GM21526 (cell line): ENCODE measurements around the gene CORO1C.
"Not testable (repeated sequence)": the region's sequence is repeated elsewhere in the genome, so short reads cannot be mapped to it uniquely, and the experiment has no call there.

ENCODE experiments used
- ATAC-seq: cut with Tn5 transposase; IDR thresholded peaks from one replicate; pipeline ENCODE4 v1.9.1; 2021; ENCODE audit warnings: moderate library complexity; ENCODE audit not compliant: unreplicated experiment, low FRiP score

Gene CORO1C

GRCh38 chr12:108620236-108620879 lies 111.0 kb downstream of the CORO1C start:
- ATAC-seq = no peak

DNA sequence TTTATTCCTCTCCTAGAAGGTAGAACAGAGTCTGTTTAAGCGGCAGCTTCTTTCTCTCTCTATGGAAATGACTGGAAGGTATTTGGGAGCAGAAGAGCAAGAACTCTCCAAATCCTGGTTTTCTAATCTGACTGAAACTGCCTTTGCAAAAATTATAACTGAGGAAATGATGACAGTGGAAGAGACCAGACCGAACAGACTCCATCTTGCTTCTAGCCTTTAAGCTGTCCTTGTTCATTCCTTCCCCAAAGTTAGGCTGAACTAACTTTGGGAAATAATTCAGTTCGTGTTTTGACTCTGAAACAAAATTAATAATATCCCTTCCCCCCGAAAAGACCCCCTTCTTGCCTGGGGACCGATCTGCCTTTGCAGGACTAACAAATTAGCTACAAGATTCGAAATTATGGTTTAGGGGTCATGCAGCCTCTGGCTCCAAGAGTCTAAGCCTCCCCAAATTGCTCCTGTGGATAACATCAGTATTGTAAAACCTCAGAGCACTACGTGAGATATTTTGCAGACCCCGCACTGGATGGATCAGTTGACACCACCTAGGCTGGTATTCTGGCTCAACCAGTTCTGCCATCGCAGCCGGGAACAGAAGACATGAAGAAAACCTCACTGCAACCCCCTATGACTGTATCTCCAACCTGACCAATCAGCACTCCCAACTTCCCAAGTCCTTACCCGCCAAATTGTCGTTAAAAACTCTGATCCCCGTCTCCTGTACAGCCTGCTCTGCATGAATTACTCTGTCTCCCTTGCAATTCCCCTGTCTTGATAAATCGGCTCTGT lies 111.8 kb downstream of the CORO1C start:
- no peak for ATAC-seq

DNA sequence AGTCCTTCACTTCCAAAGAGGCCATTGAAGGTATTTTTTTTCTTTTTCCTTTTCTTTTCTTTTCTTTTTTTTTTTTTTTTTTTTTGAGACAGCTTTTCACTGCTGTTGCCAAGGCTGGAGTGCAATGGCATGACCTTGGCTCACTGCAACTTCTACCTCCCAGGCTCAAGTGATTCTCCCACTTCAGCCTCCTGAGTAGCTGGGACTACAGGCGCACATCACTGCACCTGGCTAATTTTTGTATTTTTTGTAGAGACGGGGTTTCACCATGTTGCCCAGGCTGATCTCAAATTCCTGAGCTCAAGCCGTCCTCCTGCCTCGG lies 112.4 kb downstream of the CORO1C start:
- ATAC-seq = not testable (repeated sequence)

DNA sequence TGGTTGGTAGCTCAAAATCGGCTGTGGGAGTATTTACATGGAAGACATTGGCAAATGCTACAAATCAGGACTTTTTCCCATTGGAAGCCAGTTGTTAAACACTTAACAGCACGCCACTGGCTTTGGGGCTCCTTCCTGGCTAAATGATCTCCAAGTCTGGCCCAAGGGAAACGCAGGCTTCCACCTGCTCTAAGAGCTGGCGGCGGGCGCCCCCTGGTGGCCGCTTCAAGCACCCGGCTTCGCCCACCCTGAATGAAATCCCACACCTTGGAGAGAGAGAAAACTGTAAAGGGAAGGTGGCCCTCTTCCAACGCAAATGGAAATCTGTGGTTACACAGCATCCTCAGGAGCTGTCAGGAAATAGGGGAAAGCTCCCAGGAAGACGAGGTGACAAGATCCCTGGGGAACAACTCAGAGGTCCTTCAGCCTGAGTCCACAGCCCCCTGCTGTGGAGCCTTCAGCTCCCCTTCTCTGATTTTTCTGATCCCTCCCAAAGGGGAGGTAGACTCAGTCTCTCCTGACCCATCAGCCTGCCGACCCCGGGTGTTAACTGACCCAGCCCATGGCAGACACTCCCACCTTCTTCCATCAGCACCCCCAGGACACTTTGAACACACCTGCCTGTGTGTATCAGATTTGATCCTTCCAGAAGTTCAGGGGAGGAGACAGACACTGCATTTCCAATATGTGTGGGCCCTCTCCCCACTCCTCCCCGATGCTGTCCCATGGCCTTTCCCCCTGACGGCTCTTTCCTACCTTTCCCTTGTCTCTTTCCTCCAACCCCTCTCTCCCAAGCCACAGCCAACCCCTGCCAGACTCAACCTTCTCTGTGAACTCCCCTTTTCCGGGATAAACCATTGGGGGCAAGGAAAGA lies 113.0 kb downstream of the CORO1C start:
- ATAC-seq = peak; percentile 57

DNA sequence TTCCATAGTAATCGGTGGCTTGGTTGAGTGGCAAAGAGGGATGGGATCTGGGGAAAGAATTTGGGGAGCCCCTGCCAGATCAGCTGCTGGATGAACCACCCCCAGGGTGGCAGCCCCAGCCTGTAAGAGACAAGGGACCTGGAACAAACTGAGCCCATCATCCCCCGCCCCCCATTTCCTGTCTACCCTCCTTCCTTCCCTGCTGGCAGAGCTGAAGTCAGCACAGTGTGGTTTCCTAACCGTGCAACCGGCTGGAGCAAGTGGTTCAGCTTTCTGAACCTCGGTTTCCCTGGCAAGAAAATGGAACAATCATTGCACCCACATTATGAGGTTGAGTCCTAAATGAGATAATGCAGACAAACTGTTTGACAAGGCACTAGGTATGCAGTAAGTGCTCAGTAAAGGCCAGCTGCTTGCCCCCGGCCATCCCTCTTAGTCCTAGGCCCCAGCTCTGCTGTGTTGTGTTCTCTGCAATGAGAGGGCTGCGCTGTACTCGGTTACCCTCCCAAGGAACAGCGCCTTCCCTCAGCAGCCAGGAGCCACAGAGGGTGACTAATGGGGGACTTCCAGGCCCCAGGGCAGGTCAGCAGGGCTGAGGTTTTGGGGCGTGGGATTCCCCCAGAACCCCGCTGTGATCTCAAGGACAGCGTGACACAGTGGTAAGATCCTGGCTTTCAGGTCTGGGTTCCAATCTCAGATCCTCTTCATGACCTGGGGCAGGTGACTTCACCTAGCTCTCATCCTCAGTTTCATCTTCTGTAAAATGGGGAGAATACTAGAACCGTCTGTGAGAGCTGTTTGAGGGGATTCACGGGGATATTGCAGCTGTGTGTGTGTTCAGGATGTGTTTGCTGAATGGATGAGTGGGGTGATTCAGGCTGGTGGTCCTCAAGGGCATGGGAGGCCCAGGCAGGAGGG lies 114.1 kb downstream of the CORO1C start:
- ATAC-seq = peak; percentile 54

GRCh38 chr12:108616359-108616758 lies 115.0 kb downstream of the CORO1C start:
- no peak for ATAC-seq

DNA sequence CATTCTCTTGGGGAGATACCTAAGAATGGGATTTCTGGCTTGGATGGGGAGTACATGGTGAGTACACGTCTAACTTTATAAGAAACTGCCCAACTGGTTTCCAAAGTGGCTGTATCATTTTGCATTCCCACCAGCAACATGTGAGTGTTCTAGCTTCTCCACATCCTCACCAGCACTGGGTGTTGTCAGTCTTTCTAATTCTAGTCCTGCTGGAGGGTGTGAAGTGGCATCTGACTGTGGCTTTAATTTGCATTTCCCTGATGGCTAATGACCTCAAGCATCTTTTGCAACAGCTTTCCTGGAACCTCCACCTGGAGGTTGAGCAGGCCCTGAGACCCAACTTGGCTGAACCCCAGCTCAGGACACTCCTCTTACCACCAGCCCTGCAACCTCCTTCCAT lies 115.4 kb downstream of the CORO1C start:
- ATAC-seq = no peak

- no peak for ATAC-seq
These were observed 116.7 kb downstream of the CORO1C start for GRCh38 chr12:108614639-108615038.

DNA sequence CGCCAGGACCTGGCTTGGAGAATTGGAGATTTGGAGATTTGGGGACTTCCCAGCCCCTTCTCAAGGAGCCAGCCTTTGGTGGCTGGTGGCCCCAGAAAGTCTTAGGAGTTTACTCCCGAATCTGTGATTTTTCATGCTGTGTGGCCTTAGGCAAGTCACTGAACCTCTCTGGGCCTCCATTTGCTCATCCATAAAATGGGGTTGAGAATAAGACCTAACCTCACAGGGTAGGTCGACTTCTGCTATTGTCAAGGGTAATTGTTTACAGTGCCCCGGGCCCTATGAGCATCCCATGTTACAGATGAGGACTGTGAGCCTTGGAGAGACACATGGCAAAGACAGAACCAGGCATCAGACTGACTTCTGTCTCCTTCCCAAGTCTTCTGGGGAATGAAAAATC lies 117.3 kb downstream of the CORO1C start:
- no peak for ATAC-seq

DNA sequence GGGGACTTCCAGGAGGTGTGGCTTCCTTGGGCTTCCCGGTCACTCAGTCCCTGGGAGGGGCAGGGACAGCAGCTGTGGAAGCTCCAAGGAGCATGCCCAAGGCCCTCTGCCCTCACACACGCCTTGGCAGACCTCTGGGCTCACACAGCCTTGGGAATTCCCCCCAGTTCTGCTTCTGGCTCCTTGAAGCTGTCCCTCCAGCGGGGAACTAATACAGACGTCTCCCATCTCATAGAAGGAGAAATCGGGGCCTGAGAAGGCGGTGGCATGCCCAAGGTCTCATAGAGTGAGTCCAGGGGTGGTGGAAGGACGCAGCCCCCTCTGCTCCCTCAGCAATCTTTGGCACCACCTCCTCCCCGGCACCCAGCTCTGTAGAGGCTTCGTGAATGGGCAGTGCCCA lies 117.8 kb downstream of the CORO1C start:
- ATAC-seq = no peak

DNA sequence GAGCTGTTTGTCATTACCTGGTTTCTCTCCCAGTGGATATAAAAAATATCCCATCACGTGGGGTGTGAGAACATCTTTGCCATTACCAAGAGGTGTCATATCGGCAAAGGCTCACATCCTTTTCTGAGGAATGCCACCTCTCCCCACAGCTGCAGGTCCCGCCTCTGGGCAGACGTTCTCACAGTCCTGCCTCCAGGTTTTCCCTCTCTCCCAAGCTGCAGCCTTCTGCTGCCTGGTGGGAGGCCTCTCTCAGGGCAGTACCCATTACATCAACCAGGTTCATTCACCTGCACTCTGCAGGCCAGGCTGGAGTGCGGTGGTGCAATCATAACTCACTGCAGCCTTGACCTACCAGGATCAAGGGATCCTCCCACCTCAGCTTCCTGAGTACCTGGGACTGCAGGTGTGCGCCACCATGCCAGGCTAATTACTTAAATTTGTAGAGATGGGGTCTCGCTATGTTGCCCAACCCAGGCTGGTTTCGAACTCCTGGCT lies 118.5 kb downstream of the CORO1C start:
- ATAC-seq = no peak

DNA sequence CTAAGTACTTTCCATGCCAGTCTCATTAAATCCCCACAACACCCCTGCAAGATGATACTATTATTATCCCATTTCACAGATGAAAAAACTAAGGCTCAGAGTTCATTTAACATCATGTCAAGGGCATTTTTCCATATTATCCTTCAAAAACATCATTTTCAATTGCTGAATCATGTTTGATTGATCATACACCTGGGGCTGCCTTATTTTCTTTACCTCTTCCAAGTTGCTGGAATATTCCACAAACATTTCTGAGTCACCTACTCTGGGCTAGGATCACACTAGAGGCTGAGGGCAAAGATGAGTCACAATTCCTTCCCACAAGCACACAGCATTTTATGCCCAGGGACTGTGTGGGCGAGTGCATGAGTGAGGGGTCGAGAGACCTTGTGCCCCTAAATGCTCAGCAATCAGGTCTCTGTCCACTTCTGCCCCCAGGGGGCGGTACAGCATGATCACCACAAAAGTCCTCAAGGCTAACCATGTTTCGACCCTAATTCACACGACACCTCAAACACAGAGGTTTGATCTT lies 119.4 kb downstream of the CORO1C start:
- ATAC-seq = no peak

- no peak for ATAC-seq
These were observed 120.3 kb downstream of the CORO1C start for GRCh38 chr12:108610856-108611605.

- no peak for ATAC-seq
These were observed 120.9 kb downstream of the CORO1C start for GRCh38 chr12:108610336-108610815.

GRCh38 chr12:108609537-108610335 lies 121.6 kb downstream of the CORO1C start:
- no peak for ATAC-seq

DNA sequence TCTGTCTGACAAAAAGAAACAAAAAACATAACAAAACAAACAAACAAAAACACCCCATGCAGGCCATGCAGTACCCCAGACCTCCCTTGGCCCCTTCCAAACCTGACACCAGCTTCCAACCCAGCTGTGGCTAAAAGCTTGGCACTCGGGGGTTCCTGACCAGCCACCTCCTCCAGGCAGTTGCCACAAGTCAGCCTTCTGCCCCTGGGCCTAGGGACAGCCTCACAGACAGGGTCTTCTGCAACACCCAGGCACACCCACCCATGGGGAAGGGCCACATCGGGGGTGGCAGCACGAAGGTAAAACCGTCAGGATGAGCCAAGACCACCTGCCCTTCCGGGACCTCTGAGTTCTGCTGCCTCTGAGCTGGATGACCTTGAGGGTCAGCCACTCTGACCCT lies 122.7 kb downstream of the CORO1C start:
- no peak for ATAC-seq

DNA sequence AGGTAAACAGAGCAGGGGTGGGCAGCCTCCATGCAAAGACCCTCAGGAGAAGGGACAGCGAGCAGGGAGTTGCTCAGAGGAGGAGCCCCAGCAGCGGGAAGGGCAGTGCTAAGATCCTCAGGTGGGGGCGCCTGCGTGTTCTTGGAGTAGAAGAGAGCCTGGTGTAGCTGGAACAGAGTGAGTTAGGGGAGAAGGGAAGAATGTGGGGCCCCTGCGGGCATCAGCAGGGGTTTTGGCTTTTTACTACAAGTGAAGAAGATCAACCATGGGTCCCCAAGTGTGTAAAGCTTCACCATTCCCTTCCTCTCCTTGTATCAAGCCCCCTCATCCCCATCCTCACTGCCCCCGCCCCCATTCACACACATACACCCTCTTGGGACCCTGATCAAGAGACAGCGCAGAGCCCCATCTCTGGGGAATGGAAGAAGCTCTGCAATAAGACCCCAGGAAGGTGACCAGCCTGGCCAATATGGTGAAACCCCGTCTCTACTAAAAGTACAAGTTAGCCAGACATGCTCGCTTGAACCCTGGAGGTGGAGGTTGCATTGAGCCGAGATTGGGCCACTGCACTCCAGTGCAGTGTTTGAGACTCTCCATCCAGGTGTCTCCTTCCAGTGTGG lies 123.2 kb downstream of the CORO1C start:
- no peak for ATAC-seq

DNA sequence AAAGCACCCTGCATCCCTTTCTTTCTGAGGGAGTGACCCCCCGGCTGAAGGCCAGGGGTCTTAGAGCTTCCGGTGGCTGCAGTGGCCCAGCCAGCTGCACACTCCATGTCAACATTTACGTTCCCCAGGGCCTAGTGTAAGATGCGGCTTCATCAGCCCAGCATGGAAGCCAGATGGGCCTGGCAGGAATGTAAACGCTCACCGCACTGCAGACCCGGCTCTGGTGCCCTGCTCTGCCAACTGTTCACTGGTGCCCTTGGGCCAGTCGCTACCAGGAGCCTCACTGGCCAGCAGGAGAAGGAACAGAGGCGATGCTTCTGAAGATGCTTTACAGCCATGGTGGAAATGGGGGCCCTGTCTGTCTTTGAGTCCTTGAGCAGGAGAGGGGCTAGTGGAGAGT lies 124.8 kb downstream of the CORO1C start:
- no peak for ATAC-seq
